Kidney epithelial cell (primary cell): Measurements from ENCODE around the gene TFG. TPM values are rescaled to one million over a fixed set of nuclear protein-coding genes. Genes with fewer than 3 reads are reported as not detected.

Source experiments
- DNase-seq: peaks from one replicate; pipeline ENCODE4 v3.0.0-alpha.2; 2010; ENCODE audit warnings: low read depth
- H3K27me3 ChIP-seq: 2 replicates; pipeline ENCODE4 v1.6.0; 2011; ENCODE audit warnings: low read length; ENCODE audit not compliant: control insufficient read depth, insufficient read depth
- H3K36me3 ChIP-seq: 2 replicates; pipeline ENCODE4 v1.5.1; 2011; ENCODE audit warnings: low read length; ENCODE audit not compliant: control insufficient read depth, insufficient read depth
- H3K4me3 ChIP-seq: 2 replicates; pipeline ENCODE4 v1.5.1; 2011; ENCODE audit warnings: low read depth, mild to moderate bottlenecking, control low read depth, low read length
- total RNA-seq: library from RNA; depleted of rRNA; stranded (reverse); fragments of >200 nt; gene quantifications from 2 replicates; pipeline ENCODE4 v1.2.3, GENCODE V29; 2015
- TF ChIP-seq, protein P1 (sequence below): IDR thresholded peaks from 2 replicates; pipeline ENCODE4 v1.5.1; 2011; ENCODE audit warnings: mild to moderate bottlenecking, moderate library complexity, low read length, control low read depth, inconsistent platforms; ENCODE audit not compliant: insufficient read depth, poor library complexity, severe bottlenecking

The TFG gene
- total RNA-seq, 1 donor from 2014 or later: 116 TPM

- TF ChIP-seq, protein P1, sequence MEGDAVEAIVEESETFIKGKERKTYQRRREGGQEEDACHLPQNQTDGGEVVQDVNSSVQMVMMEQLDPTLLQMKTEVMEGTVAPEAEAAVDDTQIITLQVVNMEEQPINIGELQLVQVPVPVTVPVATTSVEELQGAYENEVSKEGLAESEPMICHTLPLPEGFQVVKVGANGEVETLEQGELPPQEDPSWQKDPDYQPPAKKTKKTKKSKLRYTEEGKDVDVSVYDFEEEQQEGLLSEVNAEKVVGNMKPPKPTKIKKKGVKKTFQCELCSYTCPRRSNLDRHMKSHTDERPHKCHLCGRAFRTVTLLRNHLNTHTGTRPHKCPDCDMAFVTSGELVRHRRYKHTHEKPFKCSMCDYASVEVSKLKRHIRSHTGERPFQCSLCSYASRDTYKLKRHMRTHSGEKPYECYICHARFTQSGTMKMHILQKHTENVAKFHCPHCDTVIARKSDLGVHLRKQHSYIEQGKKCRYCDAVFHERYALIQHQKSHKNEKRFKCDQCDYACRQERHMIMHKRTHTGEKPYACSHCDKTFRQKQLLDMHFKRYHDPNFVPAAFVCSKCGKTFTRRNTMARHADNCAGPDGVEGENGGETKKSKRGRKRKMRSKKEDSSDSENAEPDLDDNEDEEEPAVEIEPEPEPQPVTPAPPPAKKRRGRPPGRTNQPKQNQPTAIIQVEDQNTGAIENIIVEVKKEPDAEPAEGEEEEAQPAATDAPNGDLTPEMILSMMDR: no peak
- no peak overlapping the region for H3K4me3 ChIP-seq
- H3K36me3 ChIP-seq: peaks cover 2% of the 10 kb centered on the region
- no peaks in the 10 kb centered on the region for H3K27me3 ChIP-seq
- DNase-seq: no peak
Measured at GRCh38 chr3:100748967-100749366, 39.7 kb downstream of the TFG start.

DNA sequence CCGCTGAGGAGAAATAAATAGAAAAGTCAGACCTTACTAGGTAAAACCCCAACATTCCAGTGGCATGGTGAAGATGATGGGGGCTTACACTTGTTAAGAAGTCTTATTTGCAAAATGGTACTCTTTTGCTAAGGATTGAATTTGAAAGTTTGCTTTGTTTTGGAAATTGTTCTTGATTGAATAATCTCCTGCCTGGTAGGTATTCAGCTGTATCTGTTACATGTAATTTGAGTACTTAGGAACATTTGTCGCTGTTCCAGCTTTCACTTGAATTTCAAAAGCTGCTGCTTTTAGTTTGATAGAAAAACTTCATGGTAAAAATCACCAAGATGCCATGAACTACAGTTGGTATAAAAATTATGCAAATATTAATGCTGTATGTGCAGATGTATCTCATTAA, 44.6 kb downstream of the TFG start:
- peaks cover 2% of the 10 kb centered on the region for H3K36me3 ChIP-seq
- H3K4me3 ChIP-seq: no peak overlapping the region
- no peaks in the 10 kb centered on the region for H3K27me3 ChIP-seq
- TF ChIP-seq, protein P1: no peak
- no peak for DNase-seq

DNA sequence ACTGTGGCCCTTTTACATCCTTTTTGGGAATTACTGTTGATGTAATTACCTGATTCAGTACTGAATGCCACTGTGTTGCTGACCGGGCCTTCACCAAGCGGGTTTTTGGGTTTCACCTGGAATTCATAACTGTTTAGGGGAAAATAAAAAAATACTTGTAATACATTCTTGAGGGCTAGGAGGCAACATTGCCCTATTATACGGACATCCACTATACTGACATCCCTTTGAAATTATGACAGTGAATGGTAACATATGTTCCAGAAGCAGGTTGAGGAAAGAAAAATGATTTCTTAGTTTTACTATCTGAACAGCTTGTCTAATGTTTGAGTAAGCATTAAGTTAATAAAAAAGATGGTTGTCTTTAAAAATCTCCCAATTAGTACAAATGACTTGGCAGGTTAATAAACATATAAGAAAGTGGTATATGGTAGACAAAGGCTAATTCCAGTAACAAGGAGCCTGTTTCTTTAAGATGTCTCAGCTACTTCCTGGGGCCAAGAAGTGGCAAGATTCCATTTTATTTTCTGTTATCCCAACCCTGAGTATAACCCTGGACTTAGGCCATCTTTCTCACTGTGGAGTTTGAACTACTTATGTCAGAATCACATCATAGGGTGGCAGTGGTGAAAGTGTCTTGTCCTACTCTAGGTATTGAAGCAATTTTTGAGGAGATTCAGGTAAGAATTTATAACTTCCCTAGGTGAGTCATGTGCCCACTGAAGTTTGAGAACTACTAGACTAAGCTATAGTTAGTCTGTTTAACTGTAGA, 45.5 kb downstream of the TFG start:
- TF ChIP-seq, protein P1: no peak
- no peak overlapping the region for H3K4me3 ChIP-seq
- no peaks in the 10 kb centered on the region for H3K27me3 ChIP-seq
- H3K36me3 ChIP-seq: peaks cover 2% of the 10 kb centered on the region
- DNase-seq: no peak

- Histone ChIP-seq H3K4me3 (no peak overlapping the region), H3K36me3 (peaks cover 2% of the 10 kb centered on the region), H3K27me3 (no peaks in the 10 kb centered on the region)
- TF ChIP-seq, protein P1: no peak
- no peak for DNase-seq
Measured at GRCh38 chr3:100756441-100756840, 47.1 kb downstream of the TFG start.

GRCh38 chr3:100759159-100759558, 49.9 kb downstream of the TFG start:
- DNase-seq: no peak
- Histone ChIP-seq H3K36me3 (peaks cover 2% of the 10 kb centered on the region), H3K4me3 (no peak overlapping the region), H3K27me3 (no peaks in the 10 kb centered on the region)
- TF ChIP-seq, protein P1: no peak

DNA sequence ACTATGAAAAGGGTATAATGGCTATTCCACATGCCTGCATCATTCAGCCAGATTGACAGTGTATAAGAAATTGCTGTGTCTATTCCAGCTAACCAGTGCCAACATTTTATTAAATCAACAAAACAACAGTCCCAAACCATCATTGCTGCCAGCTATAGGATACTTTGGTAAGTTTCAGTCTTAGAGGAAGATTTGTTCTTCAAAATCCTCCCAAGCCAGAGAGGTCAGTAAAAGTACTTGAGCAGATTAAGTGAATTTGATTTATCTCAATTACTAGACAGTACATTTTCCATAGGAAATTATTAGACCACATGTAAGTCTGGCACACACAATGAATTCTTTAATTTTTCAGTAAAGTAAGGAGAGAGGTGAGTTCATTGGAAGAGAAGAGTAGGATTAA, 50.7 kb downstream of the TFG start:
- TF ChIP-seq, protein P1: no peak
- no peak for DNase-seq
- Histone ChIP-seq H3K4me3 (no peak overlapping the region), H3K36me3 (peaks cover 2% of the 10 kb centered on the region), H3K27me3 (no peaks in the 10 kb centered on the region)
